ENCODE results near the gene IZUMO4. TPM values are rescaled to one million over a fixed set of nuclear protein-coding genes. Genes with fewer than 3 reads are reported as not detected.

The IZUMO4 gene
- total RNA-seq, 4 donors from 2014 or later, result 0.93 to 1.4 TPM; not detected in 2

- peaks cover 48 to 64% of the 10 kb centered on the region in 2 donors for H3K4me1 ChIP-seq
- H3K36me3 ChIP-seq, result no peaks in the 10 kb centered on the region
- TF ChIP-seq CTCF (IDR thresholded peaks at IDR 0.05 in 4 of 5, conservative IDR thresholded peaks at IDR 0.05 in 1 of 5) (no peak), POLR2A (IDR thresholded peaks at IDR 0.05) (no peak)
- H3K4me3 ChIP-seq, result no peak overlapping the region
- ATAC-seq (no peak), DNase-seq (peak in 1 of 2 donors; percentile 19)
- H3K27ac ChIP-seq, result peak overlapping the region; percentile 95 to 100 (median 98)
- no peaks in the 10 kb centered on the region for H3K27me3 ChIP-seq
- intact Hi-C loops (cut with DNase I; ENCODE audit: low total_unique reads), result no loop called here
- H3K9me3 ChIP-seq, result no peaks in the 10 kb centered on the region
- in situ Hi-C loops (cut with MboI; ENCODE audit: low sequenced_read_pairs in 4 of 4), result no loop called here
Measured at GRCh38 chr19:2056837-2057192, 39.9 kb upstream of the IZUMO4 start.

- Histone ChIP-seq H3K9me3 (no peaks in the 10 kb centered on the region), H3K4me1 (peaks cover 42 to 65% of the 10 kb centered on the region in 2 donors), H3K27ac (peak overlapping the region; percentile 95 to 100 (median 98)), H3K36me3 (no peaks in the 10 kb centered on the region), H3K27me3 (no peaks in the 10 kb centered on the region), H3K4me3 (no peak overlapping the region)
- intact Hi-C loops (cut with DNase I; ENCODE audit: low total_unique reads) (no loop called here), in situ Hi-C loops (cut with MboI; ENCODE audit: low sequenced_read_pairs in 4 of 4) (no loop called here)
- ATAC-seq (no peak), DNase-seq (peak in 1 of 2 donors; percentile 32)
- no peak for TF ChIP-seq CTCF (IDR thresholded peaks at IDR 0.05 in 4 of 5, conservative IDR thresholded peaks at IDR 0.05 in 1 of 5)
- TF ChIP-seq POLR2A (IDR thresholded peaks at IDR 0.05), result no peak
Measured at GRCh38 chr19:2057484-2058469, 38.9 kb upstream of the IZUMO4 start.

GRCh38 chr19:2058570-2059421, 37.9 kb upstream of the IZUMO4 start:
- H3K36me3 ChIP-seq, result no peaks in the 10 kb centered on the region
- H3K4me1 ChIP-seq, result peaks cover 50 to 70% of the 10 kb centered on the region in 2 donors
- H3K4me3 ChIP-seq, result peak overlapping the region in 2 of 4 donors; percentile 42 to 69
- intact Hi-C loops (cut with DNase I; ENCODE audit: low total_unique reads) (loop anchor here (1.0 kb wide), 1 partner anchor 7 kb away; the partner anchor contains the start of gene MKNK2), in situ Hi-C loops (cut with MboI; ENCODE audit: low sequenced_read_pairs in 4 of 4) (no loop called here)
- H3K9me3 ChIP-seq, result no peaks in the 10 kb centered on the region
- TF ChIP-seq POLR2A (IDR thresholded peaks at IDR 0.05) (no peak), CTCF (IDR thresholded peaks at IDR 0.05 in 4 of 5, conservative IDR thresholded peaks at IDR 0.05 in 1 of 5) (no peak)
- no peak for ATAC-seq
- no peaks in the 10 kb centered on the region for H3K27me3 ChIP-seq
- DNase-seq, result no peak
- peak overlapping the region; percentile 95 to 100 (median 98) for H3K27ac ChIP-seq

- TF ChIP-seq POLR2A (IDR thresholded peaks at IDR 0.05), result peak; percentile 87 to 94
- peak in 1 of 5 experiments; percentile 13 for TF ChIP-seq CTCF (IDR thresholded peaks at IDR 0.05 in 4 of 5, conservative IDR thresholded peaks at IDR 0.05 in 1 of 5)
- Histone ChIP-seq H3K4me1 (peaks cover 51 to 70% of the 10 kb centered on the region in 2 donors), H3K9me3 (no peaks in the 10 kb centered on the region), H3K4me3 (peak overlapping the region; percentile 65 to 96 (median 74)), H3K27me3 (no peaks in the 10 kb centered on the region), H3K27ac (peak overlapping the region; percentile 95 to 100 (median 98)), H3K36me3 (no peaks in the 10 kb centered on the region)
- in situ Hi-C loops (cut with MboI; ENCODE audit: low sequenced_read_pairs in 4 of 4) (loop anchor here in 1 of 4 donors (10.0 kb wide), 1 partner anchor 125 kb away; no protein-coding TSS in a partner anchor), intact Hi-C loops (cut with DNase I; ENCODE audit: low total_unique reads) (loop anchor here (1.0 to 10.0 kb wide), 6 partner anchors 8 to 1315 kb away; partner anchors contain the start of genes GPX4, MIDN and MKNK2)
- ATAC-seq (peak; percentile 56 to 58), DNase-seq (peak; percentile 91 to 97)
Measured at GRCh38 chr19:2059422-2060201, 37.1 kb upstream of the IZUMO4 start.

Measured in gastrocnemius medialis (tissue), 4 donors.